ENCODE data around the gene TMC1. TPM values are rescaled to one million over a fixed set of nuclear protein-coding genes. Genes with fewer than 3 reads are reported as not detected.

The TMC1 gene
- total and polyA plus RNA-seq, 2 of the 8 experiments (the other 6 are each of a cell fraction or from before 2014, with no cell fraction given): 0.95 to 0.98 TPM

- Histone ChIP-seq H4K8ac (ENCODE audit: extremely low read depth, insufficient read depth, low read length) (no peak overlapping the region), H3K23me2 (ENCODE audit: low read depth, low read length) (no peaks in the 10 kb centered on the region), H3K36me3 (ENCODE audit: control insufficient read depth in 2 of 4, insufficient read depth in 4 of 4, low read length in 3 of 4) (no peaks in the 10 kb centered on the region), H3K9ac (replicated peaks in 1 of 4; ENCODE audit: extremely low read depth in 1 of 4, low read depth in 3 of 4, low read length in 3 of 4) (no peak overlapping the region), H3K4me1 (replicated peaks in 1 of 4; ENCODE audit: control insufficient read depth in 3 of 4, insufficient read depth in 4 of 4, low read length in 3 of 4) (no peaks in the 10 kb centered on the region), H3K23ac (ENCODE audit: insufficient read length) (no peak overlapping the region), H3K4me3 (ENCODE audit: extremely low read depth in 1 of 4, insufficient read depth in 2 of 4, low read depth in 3 of 4, low read length in 4 of 4) (no peak overlapping the region), H2BK20ac (ENCODE audit: low read length) (no peak overlapping the region), H2AFZ (ENCODE audit: low read length) (no peak overlapping the region), H3K79me1 (ENCODE audit: low read depth, low read length) (no peaks in the 10 kb centered on the region), H2AK5ac (ENCODE audit: low read depth, low read length) (no peak overlapping the region), H3K9me3 (ENCODE audit: insufficient read depth in 2 of 2, low read depth in 1 of 2, low read length in 1 of 2) (peaks cover 0 to 3% of the 10 kb centered on the region in 2 experiments; a peak in 1 of 4 replicates), H3K4ac (replicated peaks; ENCODE audit: insufficient read length, low read depth, low read length) (no peak overlapping the region), H2BK120ac (replicated peaks; ENCODE audit: low read depth, low read length) (no peak overlapping the region), H2BK5ac (ENCODE audit: low read depth, low read length) (no peak overlapping the region), H4K91ac (replicated peaks; ENCODE audit: insufficient read length, low read length) (no peak overlapping the region), H3K79me2 (ENCODE audit: control insufficient read depth in 1 of 2, insufficient read depth in 2 of 2, low read length in 2 of 2) (no peaks in the 10 kb centered on the region), H2BK12ac (ENCODE audit: low read depth, low read length) (no peak overlapping the region), H3K27me3 (replicated peaks in 1 of 4; ENCODE audit: control insufficient read depth in 3 of 4, extremely low read depth in 1 of 4, insufficient read depth in 3 of 4, low read length in 3 of 4) (no peaks in the 10 kb centered on the region), H4K20me1 (replicated peaks in 1 of 2; ENCODE audit: control insufficient read depth in 1 of 2, insufficient read depth in 2 of 2, low read length in 2 of 2) (no peaks in the 10 kb centered on the region), H3K4me2 (ENCODE audit: insufficient read depth in 1 of 2, low read depth in 2 of 2, low read length in 2 of 2) (no peak overlapping the region), H4K5ac (ENCODE audit: insufficient read length, low read depth, low read length) (no peak overlapping the region), H3K18ac (ENCODE audit: extremely low read depth, low read length) (no peak overlapping the region), H2BK15ac (ENCODE audit: low read length) (no peak overlapping the region), H3K56ac (replicated peaks; ENCODE audit: insufficient read length, low read depth, low read length) (no peak overlapping the region), H3K14ac (ENCODE audit: insufficient read length) (no peak overlapping the region), H3K27ac (ENCODE audit: low read depth, low read length) (no peak overlapping the region)
- WGBS, 2 experiments (ENCODE audit: extremely low coverage in 1 of 2, insufficient coverage in 1 of 2, insufficient read length in 1 of 2, insufficient replicate concordance in 2 of 2, low coverage in 1 of 2, low lambda C conversion rate in 2 of 2, missing lambda C conversion rate in 1 of 2): 92% methylated on average over 6 of the region's 6 CpGs; no CpG with 5 or more reads in 1 of the 2 experiments
- DNase-seq (ENCODE audit: low read depth in 1 of 2, low spot score in 2 of 2): no peak
- ChIA-PET CTCF (ENCODE audit: partially characterized antibody) (interaction anchor here (0.9 to 1.1 kb wide), 3 partner anchors 10 to 140 kb away, joined by 3 to 4 read pairs (median 4); no protein-coding TSS in a partner anchor), POLR2A (ENCODE audit: partially characterized antibody) (interaction anchor here (0.6 kb wide), 1 partner anchor 1203 kb away, joined by 3 read pairs; no protein-coding TSS in a partner anchor)
- no peak for TF ChIP-seq CEBPB (IDR thresholded peaks at IDR 0.05; ENCODE audit: low read depth, low read length)
- TF ChIP-seq, protein P1, sequence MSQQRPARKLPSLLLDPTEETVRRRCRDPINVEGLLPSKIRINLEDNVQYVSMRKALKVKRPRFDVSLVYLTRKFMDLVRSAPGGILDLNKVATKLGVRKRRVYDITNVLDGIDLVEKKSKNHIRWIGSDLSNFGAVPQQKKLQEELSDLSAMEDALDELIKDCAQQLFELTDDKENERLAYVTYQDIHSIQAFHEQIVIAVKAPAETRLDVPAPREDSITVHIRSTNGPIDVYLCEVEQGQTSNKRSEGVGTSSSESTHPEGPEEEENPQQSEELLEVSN (IDR thresholded peaks at IDR 0.05): no peak
- no peak for FAIRE-seq
These were observed 360.8 kb downstream of the TMC1 start for GRCh38 chr9:72882117-72882775.

All from H1 (cell line).